NCI-H526 treated with DMSO at 0.1 percent for 48 hours (cell line): ENCODE data around the gene DIRAS1.

Experiments used
- DNase-seq: peaks from one replicate; lab custom pipeline; 2025; lab: John Stamatoyannopoulos, UW

Gene DIRAS1

DNA sequence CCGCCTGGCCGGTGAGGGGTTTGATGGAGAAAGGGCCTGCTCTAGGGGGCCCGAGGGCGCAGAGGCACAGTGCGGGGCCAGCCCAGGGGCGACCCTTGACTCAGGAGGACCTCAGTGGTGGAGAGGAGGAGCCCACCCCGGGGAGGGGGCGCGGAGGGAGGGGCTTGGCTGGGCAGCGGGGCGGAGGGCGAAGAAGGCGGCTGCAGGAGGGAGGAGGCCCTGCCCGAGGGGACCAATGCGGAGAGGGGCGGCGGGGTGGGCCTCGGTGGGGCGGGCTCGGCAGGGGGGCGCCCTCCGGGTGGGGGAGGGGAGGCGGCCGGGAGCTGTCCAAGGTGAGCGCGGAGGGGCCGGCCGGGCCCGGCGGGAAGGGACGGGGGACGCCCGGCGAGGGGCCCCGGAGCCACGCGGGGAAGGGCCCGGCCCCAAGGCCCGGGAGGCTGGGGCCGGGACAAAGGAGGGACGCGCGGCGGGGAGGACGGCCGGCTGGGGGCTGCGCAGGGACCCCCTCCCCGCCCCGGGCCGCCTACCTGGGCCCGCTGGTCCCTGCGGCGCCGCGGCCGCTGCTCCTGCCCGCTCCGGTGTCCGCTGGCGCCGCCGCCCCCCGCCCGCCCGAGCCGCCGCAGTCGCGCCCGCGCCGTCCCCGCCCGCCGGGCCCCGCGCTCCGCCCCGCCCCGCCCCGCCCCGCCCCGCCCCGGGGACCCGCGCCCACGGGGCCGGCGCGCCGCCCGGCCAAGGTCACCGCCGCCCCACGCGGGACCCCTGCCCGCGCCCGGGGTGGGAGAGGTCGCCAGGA, at the start of gene DIRAS1:
TSS of gene DIRAS1 (minus strand) at position 596 of the 793 bp plus-strand sequence. CDS start 3,566 bp downstream, outside the sequence.
- no peak for DNase-seq

DNA sequence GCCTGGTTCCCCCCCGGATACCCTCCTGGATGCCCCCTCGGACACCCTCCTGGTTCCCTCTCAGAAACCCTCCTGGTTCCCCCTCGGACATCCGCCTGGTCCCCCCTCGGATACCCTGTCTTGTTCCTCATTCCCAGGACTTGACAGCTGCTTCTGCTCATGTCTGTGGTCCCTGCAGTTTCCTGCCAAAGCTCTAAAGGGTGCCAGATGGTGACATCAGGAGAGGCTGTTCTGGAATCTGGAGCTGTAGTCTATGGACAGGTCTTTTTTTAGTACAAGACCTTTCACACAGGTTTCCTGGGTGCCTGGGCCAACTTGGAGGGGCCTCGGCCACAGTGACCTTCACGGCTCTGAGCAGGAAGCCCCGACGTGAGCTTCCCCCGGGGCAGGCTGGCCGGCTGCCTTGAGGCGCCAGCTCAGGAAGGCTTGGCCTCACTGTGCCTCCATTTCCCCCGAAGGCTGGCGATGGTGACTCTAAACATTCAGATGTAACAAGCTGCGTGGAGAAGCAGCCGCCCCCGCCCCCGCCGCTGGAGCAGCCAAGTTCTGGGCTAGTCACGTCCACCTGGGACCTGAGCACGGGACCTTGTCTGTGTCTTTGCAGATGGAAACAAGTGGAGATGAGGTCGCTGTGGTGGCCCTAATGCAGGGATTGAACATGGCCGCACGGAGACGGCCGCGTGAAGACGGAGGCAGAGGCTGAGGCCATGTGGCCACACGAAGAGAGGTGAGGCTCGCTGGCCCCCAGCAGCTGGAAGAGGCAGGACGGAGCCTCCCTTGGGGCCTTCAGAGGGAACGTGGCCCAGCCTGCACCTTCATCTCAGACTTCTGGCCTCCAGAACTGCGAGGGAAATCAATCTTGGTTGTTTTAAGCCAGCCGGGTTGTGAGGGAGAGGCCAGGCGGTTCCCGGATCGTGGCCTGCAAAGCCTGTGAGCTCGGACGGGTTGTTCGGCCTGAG, 49.2 kb upstream of the DIRAS1 start:
- no peak for DNase-seq

DNA sequence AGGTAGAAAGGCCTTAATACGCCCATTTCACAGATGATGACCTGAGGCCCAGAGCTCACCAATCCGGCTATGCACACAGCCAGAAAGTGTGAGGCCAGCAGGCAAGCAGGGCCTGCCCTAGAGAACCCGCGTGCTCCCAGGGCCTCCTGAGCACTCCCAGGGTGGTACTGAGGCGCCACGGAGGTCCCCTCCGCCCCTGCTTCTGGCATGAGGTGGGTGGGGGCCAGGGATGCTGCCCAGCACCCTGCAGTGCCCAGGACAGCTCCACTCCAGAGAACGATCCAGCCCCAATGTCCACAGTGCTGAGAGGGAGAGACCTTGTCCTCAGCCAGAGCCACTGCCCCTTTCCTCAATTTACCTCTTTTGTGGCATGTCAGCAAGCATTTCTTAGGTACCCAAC, 48.0 kb upstream of the DIRAS1 start:
- no peak for DNase-seq

DNA sequence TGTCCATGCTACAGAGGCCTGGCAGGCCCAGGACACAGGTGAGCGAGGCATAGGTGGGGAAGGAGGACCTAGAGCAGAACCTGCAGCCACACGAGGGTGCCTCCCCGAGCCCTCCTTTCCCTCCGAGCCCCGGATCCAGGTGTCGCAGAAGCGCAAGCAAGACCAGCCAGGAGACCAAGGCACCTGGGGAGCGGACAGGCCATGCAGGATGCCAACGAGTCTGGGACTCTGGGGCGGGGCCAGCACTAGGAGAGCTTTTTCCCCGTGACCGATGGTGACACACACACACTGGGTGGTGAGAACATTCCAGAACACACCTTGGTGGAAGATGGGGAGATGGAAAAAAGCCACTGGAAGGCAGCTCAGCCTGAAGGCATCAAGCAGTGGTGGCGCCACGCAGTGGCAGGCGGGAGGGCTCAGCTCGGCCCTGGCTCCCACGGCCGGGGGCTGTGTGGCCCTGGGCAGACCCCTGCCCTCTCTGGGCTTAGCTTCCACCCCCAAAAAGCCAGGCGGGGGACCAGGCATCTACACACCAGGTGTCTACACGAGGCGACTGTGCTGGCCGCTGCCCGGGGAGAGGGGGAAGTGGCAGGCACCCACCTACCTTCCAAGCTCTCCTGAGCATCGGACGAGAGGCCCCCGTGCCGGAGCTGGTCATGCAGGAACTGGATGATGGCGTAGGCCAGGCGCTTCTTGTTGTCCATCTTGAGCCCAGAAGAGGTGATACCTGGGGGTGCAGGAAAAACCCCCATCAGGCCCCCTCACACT, 47.4 kb upstream of the DIRAS1 start:
- no peak for DNase-seq

GRCh38 chr19:2767688-2768087, 46.5 kb upstream of the DIRAS1 start:
- no peak for DNase-seq

GRCh38 chr19:2766594-2767372, 45.6 kb upstream of the DIRAS1 start:
- no peak for DNase-seq

DNA sequence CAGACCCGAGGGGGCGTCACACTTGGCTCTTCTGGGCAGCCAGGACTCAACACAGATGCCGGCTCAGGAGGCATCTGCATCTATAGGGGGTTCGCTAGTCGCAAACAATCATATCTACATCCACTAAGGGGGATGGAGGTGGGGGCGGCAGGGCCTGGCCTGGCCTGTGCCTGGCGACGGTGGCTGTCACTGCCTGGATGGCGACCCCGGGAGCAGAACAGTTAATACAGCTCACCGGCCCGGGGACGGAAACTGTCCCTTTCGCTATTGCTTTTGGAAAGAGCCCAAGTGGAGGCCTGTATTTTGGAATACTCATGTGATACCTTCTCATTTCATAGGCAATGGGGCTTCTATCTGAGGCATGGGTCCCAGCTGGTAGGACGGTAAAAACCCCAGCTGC, 44.2 kb upstream of the DIRAS1 start:
- no peak for DNase-seq

GRCh38 chr19:2764945-2765344, 43.8 kb upstream of the DIRAS1 start:
- DNase-seq, result no peak

DNA sequence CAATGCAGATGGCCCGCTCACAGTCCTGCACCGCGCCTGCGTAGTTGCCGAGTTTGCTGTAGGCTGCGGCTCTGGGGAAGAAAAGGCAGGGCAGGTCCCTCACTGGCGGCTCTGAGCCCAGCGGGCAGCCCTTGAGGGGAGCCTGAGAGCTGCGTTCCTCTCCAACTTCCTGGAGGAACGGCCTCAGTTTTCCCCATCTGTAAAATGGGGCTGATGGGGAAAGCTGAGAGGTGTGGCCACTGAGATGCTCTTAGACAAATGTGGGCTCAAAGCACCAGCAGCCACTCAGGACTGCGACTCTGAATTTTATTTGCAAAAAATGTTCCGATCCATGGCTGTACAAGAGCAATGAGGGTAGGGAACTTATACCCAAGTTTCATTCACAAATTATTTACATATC, 42.5 kb upstream of the DIRAS1 start:
- DNase-seq, result no peak

- DNase-seq, result no peak
Observed at GRCh38 chr19:2762783-2763496, 41.8 kb upstream of the DIRAS1 start.

DNA sequence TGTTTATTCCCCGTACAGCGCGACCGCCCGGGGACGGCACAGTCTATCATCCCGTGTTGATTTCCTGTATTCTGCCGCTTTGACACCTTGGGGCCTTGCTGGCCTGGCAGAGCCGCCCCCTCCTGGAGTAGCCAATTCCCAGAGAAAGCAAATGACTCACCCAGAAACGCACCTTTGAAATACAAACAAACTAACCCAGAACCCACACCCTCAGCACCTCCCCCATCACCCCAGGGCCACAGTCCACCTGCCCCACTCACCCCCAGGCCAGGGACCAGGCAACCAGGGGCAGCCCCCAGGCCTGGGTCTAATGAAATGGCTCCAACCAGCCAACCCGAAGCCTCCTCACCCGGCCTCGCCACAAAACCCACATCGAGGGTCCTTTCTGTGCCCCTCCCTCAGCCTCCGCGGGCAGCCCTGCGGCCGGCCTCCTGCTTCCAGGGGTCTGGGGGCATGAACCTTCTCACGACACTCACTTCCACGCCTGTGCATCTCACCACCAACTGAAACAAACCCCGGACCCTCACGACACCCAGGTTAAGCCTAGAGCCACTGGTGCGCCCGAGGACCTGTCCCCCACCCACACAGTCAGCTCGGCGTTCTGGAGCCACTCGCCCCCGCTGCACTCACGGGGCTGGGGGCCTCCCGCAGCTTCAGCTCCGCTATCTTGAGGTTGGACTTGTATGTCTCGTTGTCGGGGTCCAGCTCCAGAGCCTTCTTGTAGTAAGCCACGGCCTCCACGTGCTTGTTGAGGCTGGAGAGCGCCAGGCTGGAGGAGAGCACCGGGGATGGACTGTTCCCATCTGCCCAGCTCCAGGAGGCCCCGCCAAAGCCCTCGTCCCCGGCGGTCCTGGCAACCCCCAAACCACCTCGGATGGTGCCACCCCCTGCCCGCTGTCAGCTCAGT, 41.0 kb upstream of the DIRAS1 start:
- DNase-seq, result no peak

DNA sequence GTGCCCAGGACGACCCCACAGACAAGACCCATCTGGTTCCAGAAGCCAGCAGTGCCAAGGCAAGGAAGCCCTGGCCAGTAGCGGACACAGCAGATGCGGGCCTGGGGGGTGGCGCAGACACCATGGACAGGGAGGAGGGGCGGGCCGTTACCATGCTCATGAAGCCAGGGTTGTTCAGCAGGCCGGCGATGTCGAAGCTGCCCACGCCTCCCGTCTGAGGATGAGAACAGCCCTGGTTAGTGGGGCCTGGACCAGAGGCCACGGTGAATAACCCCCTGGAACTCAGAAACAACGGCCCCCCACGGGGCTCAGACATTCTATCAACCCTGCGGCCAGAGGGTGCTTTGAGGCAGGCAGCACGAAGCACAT, 40.1 kb upstream of the DIRAS1 start:
- DNase-seq, result no peak

GRCh38 chr19:2759965-2760364, 38.8 kb upstream of the DIRAS1 start:
- no peak for DNase-seq

GRCh38 chr19:2759362-2759761, 38.2 kb upstream of the DIRAS1 start:
- no peak for DNase-seq

- DNase-seq, result no peak
Observed at GRCh38 chr19:2758601-2759313, 37.6 kb upstream of the DIRAS1 start.

- DNase-seq, result no peak
Observed at GRCh38 chr19:2756921-2757881, 36.0 kb upstream of the DIRAS1 start.

- DNase-seq, result no peak
Observed at GRCh38 chr19:2756477-2756876, 35.3 kb upstream of the DIRAS1 start.

DNA sequence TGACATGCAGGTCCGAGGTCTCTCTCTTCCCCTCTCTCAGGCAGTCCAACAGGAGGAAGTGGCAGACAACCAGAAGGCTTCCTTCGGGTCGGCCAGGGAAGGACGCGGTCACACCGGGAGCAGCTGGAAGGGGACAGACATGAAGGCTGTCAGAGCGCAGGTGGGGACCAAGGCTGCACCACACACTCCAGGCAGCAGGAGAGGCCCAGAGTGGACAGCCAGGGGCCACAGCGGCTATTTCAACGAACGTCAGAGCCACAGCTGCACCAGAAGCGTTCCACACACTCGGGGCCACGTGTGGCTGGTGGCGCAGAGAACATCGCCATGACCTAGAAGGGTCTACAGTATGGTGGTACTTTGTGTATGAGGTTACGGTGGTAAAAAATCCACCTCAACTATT, 34.6 kb upstream of the DIRAS1 start:
- DNase-seq, result no peak
